HTERT RPE-1 (cell line): Measurements from ENCODE around the gene CTU2.

Experiments used
- in situ Hi-C: fragments of 300-500 bp; cut with MboI; formaldehyde crosslinking; loops from 4 replicates; pipeline ENCODE4 v1.14.3; 2020; ENCODE audit warnings: low sequenced_read_pairs

The CTU2 gene

DNA sequence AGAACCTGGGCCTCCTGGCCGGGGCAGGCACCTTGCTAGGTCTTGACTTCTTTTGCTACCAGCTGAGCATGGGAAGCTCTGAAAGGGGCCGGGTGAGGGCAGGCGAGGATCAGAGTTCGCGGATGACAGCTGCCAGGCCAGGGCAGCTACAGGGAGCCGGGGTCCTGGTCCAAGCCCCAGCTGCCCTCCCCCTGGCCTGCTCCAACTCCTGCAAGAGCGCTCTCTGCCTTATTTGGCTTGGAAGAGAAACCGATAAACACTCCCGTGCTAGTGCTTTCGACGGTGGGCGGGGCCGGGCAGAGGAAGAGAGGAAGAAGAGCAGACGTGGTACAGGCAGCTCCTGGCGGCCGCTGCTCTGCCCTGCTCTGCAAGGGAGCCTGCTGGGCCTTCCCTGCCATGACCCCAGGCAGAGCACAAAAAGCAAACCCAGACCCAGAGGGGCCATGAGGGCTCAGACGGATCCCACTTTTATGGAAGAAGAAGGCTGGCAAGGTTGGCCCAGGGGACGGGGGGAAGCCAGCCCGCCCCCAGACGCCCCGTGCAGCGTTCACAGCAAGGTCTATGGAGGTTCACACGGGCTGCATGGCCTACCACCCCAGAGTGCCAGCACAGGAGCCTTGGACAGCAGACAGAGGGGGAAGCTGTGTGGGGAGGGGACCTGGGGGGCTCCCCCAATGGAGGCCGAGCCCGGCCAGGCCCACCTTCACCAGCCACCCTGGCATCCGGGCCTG lies 53.1 kb downstream of the CTU2 start:
- in situ Hi-C loops: no loop called here

DNA sequence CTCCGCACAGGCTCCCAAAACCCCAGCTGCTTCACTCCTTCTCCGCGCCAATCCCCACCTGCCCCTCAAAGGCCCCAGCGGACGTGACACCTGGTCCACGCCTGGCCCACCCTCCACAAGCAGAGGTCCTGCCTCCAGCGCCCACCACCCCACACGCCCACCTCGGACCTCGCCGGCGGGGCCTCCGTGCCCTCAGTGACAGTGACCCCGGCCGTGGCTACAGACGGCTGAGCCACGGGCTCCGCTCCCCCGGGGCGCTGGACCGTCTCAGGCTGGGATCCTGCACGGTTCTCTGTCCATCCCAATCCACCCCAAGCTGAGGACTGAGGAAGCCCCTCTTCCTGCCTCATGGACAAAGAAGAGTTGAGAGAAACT lies 53.7 kb downstream of the CTU2 start:
- in situ Hi-C loops: no loop called here

DNA sequence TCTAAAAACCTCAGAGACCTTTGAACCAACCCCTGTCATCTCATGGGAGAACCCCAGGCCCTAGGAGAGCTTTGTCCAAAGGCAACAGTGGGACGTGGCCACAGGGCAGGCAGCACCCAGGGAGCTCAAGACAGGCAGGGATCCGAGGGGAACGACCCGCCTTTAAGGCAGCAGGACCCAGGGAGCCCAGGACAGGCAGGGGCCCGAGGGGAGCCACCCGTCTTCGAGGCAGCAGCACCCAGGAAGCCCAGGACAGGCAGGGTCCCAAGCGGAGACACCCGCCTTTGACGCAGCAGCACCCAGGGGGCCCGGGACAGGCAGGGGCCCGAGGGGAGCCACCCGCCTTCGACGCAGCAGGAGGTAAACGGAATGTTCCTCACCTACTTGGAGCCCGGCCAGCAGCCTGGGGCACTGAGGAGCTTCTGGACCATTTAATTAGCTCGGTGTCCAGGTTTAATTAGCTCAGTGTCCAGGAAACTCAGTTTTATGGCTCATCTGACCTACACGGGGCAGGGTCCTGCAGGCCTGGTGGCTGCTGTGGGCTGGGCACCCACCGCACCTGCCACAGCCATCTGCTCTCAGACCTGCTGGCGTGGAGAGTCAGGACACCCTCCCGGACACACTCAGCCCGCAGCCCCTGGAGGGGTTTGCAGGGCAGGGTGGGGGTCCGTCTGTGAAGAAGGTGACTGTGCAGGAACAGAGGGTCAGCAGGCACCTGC lies 54.3 kb downstream of the CTU2 start:
- in situ Hi-C loops: no loop called here

DNA sequence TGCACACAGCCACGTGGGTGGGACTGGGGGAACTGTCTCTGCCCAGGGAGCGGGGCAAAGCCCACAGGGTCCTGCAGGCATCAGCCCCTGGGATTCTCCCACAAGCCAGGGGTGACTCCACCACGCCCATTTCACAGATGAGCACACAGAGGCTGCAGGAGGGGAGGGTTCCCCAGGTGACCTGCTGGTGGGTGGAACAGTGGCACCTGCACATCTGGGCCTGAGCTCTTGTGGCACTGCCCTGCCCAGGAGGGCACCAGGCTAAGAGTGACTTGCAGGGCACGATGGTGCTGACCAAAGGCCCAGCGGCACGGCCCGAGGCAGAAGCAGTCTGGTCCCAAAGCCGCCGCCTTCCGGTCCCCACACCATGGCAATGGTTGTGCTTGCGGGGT lies 54.8 kb downstream of the CTU2 start:
- in situ Hi-C loops: no loop called here

DNA sequence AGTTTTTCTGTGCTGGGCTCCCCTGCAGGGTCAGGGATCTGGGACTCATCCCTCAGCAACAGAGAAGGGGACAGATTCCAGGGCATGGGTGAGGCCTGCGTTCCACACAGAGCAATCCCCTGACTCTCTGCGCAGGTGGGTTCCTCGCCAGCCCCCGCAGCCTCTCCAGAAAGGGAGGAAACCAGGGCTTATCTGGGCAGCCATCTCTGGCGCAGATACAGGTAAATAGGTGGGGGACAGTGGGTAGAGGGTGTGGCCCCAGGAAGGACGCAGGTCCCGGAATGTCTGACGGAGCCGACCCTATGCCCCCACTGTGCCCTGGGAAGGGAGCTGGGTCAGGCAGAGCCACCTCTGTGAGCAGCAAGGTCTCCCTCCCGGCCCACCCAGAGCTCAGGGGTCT lies 55.5 kb downstream of the CTU2 start:
- in situ Hi-C loops: no loop called here

DNA sequence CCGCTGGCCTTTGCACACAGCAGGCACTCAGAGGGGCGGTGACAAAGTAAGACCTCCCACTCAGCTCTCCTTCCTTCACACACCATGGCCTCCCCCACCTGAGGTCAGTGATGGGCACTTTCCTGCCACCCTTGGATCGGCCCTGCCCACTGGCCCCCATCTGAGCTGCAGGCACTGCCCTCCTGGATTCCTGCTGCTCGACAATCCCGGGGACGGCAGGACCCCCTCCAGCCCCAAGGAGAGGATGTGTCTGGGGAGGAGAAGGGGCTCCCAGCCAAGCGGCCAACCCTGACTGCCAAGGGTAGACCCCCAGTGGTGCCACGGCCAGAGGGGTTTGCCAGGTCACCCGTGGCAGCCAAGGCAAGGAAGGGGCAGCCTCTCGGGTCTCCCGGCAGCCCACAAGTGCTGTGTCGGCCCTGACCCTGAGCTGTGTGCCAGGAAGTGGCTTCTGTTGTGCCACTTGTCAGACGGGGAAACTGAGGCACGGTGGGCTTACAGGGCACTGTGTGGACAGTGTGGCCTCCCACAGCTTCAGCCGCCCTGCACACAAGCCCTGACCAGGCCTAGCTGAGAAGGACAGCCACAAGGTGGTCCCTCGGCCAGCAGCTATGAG lies 56.1 kb downstream of the CTU2 start:
- in situ Hi-C loops: no loop called here

DNA sequence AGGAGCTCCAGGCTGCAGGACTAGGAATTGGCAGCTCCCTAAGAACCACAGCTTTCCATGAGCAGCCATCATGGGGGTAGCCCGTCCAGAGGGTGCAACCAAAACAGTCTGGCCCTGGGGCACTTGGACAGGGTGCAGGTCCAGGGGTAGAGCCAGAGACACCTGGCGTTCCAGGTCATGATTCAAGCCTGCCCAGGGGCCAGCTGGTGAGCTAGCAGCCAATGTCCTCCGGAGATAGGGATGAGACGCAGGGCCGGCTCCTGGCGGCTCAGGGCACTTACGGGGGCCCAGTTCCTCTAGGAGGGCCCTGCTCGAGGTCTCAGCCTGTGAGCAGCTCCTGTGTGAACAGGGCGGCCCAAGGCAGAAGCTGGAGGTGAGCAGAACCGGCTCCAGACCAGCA lies 56.6 kb downstream of the CTU2 start:
- in situ Hi-C loops: no loop called here

DNA sequence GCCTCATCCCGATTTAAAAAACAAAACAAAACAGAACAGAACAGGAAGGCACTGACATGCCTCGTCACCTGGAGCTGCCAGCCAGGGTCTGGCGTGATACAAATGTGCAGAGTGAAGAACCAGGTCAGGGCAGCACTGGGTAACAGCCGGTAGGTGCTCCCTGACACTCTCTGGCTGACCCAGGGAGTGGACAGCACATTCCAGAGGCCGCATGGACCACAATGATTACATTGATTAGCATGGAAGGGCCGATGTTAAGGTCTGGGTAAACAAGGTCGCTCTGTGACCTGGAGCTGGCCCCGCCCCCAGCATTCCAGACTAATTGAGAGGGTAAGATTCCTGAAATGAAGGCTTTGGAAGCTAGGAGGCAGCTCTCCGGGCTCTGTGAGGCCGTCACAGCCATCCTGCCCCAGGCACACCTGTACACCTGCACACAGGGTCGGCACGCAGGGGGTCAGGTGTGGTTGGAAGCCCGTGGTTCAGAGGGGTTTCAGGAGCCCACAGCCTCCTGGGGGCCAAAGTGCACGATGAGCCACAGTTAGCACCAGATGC lies 57.3 kb downstream of the CTU2 start:
- in situ Hi-C loops: no loop called here

DNA sequence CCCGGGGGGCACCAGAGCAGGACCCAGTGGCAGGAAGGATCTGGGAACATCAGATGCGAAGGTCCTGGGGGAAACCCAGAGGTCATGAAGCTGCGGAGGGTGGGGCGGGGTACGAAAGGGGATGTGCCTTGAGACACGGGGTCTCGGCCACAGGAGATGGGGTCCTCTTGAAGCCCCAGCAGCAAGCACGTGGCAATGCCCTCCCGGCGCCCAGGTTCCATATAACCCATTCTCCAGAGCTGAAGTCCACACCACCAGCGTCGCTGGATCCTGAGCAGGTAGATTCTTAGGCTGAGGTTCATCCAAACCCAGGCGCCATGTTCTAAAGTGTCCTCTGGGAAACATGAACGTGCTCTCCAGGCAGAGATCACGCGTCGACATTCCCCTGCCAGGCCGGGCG lies 57.8 kb downstream of the CTU2 start:
- in situ Hi-C loops: no loop called here

DNA sequence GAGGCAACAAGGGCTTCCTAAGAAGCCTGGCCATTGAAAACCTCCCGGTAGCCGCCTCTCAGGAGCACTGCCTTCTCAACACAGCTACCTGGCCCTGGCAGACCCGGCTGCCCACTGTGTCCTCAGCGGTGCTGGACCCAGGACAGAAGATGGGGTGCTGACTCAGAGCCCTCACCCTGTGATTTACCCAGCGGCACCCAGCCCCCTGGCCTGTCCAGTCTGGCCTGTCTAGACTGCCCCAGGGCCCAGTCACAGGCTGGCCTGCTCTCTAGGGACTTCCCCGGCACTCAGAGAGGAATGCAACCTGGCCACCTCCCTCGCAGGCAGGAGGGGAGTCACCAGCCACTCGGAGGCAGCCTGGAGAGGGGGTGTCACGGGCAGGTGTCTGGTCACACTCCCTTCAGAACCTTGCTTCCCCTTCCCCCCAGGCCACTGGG lies 58.6 kb downstream of the CTU2 start:
- in situ Hi-C loops: no loop called here
